Activated T-helper 2 cell treated with anti-CD3 and anti-CD28 coated beads, Interferon-gamma antibody, Interleukin-2, Interleukin-4, amounts not matched to agents 10 μg/mL and 5 μg/mL and 100 μg/mL, durations not matched to agents 14 hours and 24 hours and 36 hours (primary cell): ENCODE results near the gene PTPRG. TPM values are rescaled to one million over a fixed set of nuclear protein-coding genes. Genes with fewer than 3 reads are reported as not detected.

Experiments used
- DNase-seq: peaks from one replicate; pipeline ENCODE4 v3.0.0; 2021; ENCODE audit warnings: low spot score
- H3K27ac Mint-ChIP-seq: one replicate; pipeline ENCODE4 v1.8.0; 2021; ENCODE audit warnings: mixed read lengths
- H3K27me3 Mint-ChIP-seq: one replicate; pipeline ENCODE4 v1.8.0; 2021; ENCODE audit warnings: low read depth, mixed read lengths
- H3K36me3 Mint-ChIP-seq: one replicate; pipeline ENCODE4 v1.8.0; 2021; ENCODE audit warnings: low read depth, mixed read lengths
- H3K4me1 Mint-ChIP-seq: one replicate; pipeline ENCODE4 v1.8.0; 2021; ENCODE audit warnings: low read depth, mixed read lengths
- H3K4me3 Mint-ChIP-seq: one replicate; pipeline ENCODE4 v1.8.0; 2021; ENCODE audit warnings: low read depth, mild to moderate bottlenecking, moderate library complexity, mixed read lengths
- H3K9me3 Mint-ChIP-seq: one replicate; pipeline ENCODE4 v1.8.0; 2021; ENCODE audit warnings: mixed read lengths
- intact Hi-C: fragments of 100-400 bp; cut with micrococcal nuclease; formaldehyde crosslinking; loops from one replicate; pipeline ENCODE4 v1.15.1; 2023
- total RNA-seq: library from RNA; stranded (reverse); gene quantifications from 2 replicates; pipeline ENCODE4 v1.2.3, GENCODE V29; 2022

PTPRG gene
- total RNA-seq, 1 donor from 2014 or later: 5.1 TPM

DNA sequence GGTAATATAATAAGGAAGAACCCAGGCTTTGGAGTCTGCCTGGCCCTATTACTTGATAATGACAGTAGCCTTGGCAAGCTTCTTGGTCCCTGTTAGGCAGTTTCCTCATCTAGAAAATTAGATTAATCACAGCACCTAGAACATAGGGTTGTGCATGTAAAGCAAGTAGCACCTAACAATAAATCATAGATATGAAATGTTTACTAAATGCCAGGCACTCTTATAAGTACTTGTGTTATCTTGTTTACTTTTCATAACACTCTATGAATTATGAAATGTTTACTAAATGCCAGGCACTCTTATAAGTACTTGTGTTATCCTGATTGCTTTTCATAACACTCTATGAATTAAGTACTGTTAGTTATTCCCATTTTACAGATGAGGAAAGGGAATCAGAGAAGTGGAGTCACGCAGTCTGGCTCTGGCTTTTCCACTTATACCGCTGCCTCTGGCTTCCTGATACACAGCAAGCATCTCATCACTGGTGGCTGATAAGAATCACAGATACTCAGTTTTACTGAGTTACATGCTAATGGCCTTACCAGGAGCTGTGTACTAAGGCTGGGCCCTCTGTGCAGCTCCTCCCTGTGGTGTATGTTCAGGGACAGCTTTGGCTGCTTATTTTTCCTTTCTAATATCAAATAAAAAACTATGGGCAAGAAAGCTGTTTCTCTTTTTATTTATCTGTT is 688.6 kb downstream of the PTPRG start:
- Mint-ChIP-seq H3K36me3 (no peaks in the 10 kb centered on the region), H3K9me3 (no peaks in the 10 kb centered on the region), H3K27ac (no peak overlapping the region), H3K4me3 (no peak overlapping the region), H3K27me3 (no peaks in the 10 kb centered on the region), H3K4me1 (no peaks in the 10 kb centered on the region)
- intact Hi-C loops: no loop called here
- no peak for DNase-seq

DNA sequence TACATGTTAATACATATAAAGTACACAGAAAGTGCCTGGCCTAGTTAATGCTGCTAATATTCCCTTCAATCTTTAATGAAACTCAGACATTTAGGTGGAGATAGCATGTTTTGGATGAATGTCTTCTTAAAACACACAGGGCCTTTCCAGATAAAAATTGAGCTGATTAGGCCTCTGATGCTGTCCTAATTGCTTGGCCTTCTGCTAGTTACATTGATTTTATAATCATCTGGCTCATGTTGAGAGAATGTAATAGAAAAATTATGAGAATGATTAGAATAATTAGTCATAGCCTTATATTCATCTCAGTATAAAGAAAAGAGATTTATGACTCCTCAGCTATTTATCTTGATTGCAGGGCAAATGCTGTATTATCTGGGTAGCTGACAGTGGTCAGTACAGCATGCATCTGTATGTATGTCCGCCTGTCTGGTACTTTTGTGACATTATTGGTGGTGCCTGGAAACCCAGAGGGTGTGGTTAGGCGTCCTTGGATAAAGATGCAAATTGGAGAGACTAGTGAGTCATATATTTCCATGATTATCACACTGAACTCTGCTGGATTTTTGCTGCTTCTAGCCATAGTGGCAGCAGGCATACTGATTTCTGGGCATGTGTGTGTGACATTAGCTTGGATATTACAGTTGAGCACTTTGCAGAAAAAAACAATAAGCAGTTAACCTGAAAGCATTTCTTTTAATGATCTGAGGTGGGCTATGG is 691.2 kb downstream of the PTPRG start:
- DNase-seq: no peak
- intact Hi-C loops: no loop called here
- Mint-ChIP-seq H3K9me3 (no peaks in the 10 kb centered on the region), H3K27ac (no peak overlapping the region), H3K4me3 (no peak overlapping the region), H3K4me1 (no peaks in the 10 kb centered on the region), H3K36me3 (no peaks in the 10 kb centered on the region), H3K27me3 (no peaks in the 10 kb centered on the region)

DNA sequence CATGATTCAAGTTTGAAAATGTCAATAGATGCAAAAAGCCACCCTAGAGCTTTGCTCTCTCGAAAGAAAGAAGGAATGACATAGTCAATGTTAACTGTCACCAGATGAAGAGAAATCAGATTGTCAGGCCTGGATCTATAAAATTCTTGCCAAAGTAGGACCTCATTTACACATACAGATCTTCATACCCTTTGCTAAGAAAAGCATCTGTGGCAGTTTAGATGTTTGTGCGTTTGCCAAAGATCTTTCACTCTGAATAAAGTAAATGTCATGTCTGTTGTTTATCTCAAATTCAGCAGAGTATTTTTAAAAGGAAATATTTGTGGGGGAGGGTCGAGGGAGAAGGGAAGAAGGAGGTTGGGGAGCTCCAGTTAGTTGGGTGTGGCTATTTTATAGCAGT is 692.6 kb downstream of the PTPRG start:
- Mint-ChIP-seq H3K9me3 (no peaks in the 10 kb centered on the region), H3K4me3 (no peak overlapping the region)
- intact Hi-C loops: no loop called here

DNA sequence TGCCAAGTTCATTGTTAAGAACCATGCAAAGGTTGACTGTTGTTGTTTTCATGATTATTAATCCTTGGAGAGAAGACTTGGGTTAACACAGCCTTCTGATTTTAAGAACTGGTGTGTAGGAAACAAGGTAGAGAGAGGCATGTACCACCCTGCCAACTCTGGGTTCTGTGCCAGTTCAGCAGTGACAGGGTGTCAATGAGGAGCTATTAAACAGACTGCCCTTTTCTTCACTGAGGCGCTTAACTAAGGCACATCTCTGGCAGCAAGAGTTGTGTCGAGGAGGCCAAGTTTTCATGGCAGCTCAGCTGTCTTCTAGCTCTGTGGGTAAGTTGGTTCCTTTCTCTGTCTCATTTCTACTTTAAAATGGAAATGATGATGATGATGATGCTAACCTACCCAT is 694.4 kb downstream of the PTPRG start:
- no peak overlapping the region for H3K27ac Mint-ChIP-seq
- H3K36me3 Mint-ChIP-seq: no peaks in the 10 kb centered on the region
- H3K4me3 Mint-ChIP-seq: no peak overlapping the region
- intact Hi-C loops: no loop called here
- DNase-seq: no peak
- H3K27me3 Mint-ChIP-seq: no peaks in the 10 kb centered on the region
- no peaks in the 10 kb centered on the region for H3K4me1 Mint-ChIP-seq
- no peaks in the 10 kb centered on the region for H3K9me3 Mint-ChIP-seq

More for the DNA sequence above, 692.6 kb downstream of the PTPRG start:
- H3K27me3 Mint-ChIP-seq: no peaks in the 10 kb centered on the region
- no peaks in the 10 kb centered on the region for H3K36me3 Mint-ChIP-seq
- H3K27ac Mint-ChIP-seq: no peak overlapping the region
- DNase-seq: no peak
- H3K4me1 Mint-ChIP-seq: no peaks in the 10 kb centered on the region

DNA sequence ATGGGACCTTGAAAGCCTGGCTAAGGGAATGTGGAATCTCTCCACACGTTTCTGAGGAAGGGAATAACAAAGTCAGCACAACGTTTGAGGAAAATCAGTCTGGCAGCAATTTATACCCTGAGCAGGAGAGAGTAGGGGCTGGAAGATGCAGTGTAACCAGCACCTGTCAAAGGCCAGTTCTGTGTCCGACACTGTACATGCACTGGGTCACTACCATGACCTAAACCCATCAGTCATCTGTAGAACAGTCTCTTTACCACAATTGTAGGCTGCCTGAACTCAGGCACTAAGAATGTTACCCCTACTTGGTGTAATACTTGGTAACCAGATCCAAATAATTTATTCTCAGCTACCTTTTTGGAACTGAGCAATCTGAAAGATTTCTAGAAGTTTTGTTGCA is 698.6 kb downstream of the PTPRG start:
- Mint-ChIP-seq H3K4me3 (no peak overlapping the region), H3K27ac (no peak overlapping the region), H3K36me3 (no peaks in the 10 kb centered on the region), H3K9me3 (no peaks in the 10 kb centered on the region), H3K27me3 (no peaks in the 10 kb centered on the region), H3K4me1 (no peaks in the 10 kb centered on the region)
- DNase-seq: no peak
- intact Hi-C loops: no loop called here

DNA sequence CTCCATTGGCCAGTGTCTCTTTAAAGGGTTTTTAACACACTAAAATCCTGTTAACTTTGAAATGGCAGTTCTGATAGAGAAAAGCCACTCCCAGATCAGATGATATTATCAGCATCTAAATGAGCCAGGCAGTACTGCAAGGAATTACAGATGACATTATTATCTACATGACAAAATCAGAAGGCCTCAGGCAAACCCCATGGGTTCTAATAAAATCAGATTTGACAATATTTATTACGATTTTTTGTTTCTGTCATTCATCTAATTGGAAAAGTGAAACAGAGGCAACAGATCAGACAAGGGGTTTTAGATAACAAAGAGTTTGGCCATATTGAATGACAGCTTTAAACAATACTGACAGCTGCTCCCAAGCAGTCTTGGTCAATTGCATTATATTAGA is 699.3 kb downstream of the PTPRG start:
- H3K9me3 Mint-ChIP-seq: no peaks in the 10 kb centered on the region
- no peak for DNase-seq
- H3K27me3 Mint-ChIP-seq: no peaks in the 10 kb centered on the region
- H3K27ac Mint-ChIP-seq: no peak overlapping the region
- intact Hi-C loops: no loop called here
- no peaks in the 10 kb centered on the region for H3K36me3 Mint-ChIP-seq
- no peaks in the 10 kb centered on the region for H3K4me1 Mint-ChIP-seq
- H3K4me3 Mint-ChIP-seq: no peak overlapping the region

DNA sequence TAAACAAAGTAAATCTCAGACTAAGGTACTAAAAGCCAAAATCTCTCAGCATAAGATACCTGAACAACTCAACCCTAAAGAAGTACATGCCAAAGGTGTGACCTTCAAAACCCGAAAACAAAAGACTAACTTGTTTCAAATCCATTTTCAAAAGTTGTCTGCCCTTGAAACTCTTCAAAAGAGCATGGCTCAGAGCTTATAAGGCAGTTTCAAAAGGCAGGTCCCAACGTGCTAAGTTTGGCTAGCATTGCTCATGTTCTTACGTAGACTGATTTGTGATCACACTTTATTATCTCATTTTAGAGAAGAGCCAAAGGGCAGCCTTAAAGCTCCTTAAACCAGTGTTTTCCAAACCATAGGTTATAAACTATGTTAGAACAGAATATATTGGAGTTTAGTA is 699.8 kb downstream of the PTPRG start:
- Mint-ChIP-seq H3K27me3 (no peaks in the 10 kb centered on the region), H3K4me3 (no peak overlapping the region), H3K9me3 (no peaks in the 10 kb centered on the region), H3K36me3 (no peaks in the 10 kb centered on the region), H3K27ac (no peak overlapping the region), H3K4me1 (no peaks in the 10 kb centered on the region)
- intact Hi-C loops: no loop called here
- no peak for DNase-seq

DNA sequence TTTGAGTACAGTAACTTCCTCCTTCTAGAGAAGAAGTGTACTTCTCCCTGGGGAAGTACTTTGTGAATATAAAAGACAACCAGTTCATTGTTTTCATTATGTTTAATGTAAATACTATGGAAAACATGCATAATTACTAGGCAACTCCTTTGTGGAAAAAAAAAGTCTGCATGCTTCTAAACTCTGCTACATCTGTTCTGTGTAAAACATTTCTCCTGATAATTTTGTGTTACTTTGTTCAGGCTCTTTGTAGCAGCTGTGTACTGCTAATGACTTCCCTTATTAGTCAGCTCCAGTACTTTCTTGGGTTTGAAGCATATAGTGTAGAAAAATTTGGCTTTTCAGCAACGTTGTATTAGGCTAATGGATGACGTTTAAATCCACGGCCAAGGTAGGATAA is 700.4 kb downstream of the PTPRG start:
- H3K27ac Mint-ChIP-seq: no peak overlapping the region
- no peaks in the 10 kb centered on the region for H3K9me3 Mint-ChIP-seq
- intact Hi-C loops: no loop called here
- no peak overlapping the region for H3K4me3 Mint-ChIP-seq
- no peaks in the 10 kb centered on the region for H3K4me1 Mint-ChIP-seq
- DNase-seq: no peak
- no peaks in the 10 kb centered on the region for H3K27me3 Mint-ChIP-seq
- no peaks in the 10 kb centered on the region for H3K36me3 Mint-ChIP-seq

DNA sequence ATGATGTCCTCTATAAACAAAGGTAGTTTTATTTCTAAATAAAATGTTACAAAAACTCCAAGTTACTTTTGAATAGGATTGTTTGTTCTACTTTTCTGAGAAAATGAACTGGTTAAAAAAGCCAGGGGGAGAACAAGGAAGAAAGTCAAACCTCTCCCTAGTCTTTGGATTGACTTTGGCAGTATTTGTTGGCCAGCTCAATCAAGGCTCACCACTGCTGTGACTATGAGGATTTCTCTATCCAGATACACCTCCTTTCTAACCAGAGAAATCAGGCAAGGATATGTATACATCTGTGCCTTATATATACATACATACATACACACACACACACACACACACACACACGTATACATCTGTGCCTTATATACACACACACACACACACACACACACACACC is 704.2 kb downstream of the PTPRG start:
- no peaks in the 10 kb centered on the region for H3K4me1 Mint-ChIP-seq
- H3K4me3 Mint-ChIP-seq: no peak overlapping the region
- intact Hi-C loops: no loop called here
- no peaks in the 10 kb centered on the region for H3K9me3 Mint-ChIP-seq
- DNase-seq: no peak
- H3K36me3 Mint-ChIP-seq: no peaks in the 10 kb centered on the region
- peaks cover 1% of the 10 kb centered on the region for H3K27me3 Mint-ChIP-seq
- no peak overlapping the region for H3K27ac Mint-ChIP-seq

DNA sequence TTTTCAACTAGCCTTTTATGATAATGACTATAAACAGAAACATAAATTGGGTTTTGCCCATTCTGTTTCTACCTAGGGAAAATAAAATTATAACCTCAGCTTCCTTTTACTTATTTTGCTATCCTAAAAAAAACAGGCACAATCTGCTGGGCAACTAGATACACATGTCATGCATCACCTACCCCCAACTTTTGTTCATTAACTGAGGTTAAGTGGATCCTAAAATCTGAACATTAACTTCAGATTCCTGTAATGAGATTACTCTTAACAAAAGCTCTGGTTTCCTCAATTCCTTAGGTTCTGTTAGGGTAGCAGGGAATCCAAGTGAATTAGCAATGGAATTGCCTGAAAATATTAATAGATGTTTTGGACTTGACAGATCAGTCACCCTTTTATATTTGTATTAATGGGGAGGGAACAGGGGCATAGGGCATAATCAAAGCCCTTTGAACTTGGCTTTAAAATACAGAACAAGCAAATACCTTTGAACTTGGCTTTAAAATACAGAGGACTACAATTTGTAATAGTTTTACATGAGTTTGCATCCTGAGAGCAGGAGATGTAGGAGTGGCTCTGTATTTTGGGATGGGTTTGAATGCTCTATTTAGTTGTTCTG is 705.4 kb downstream of the PTPRG start:
- Mint-ChIP-seq H3K4me3 (no peak overlapping the region), H3K36me3 (no peaks in the 10 kb centered on the region), H3K27ac (no peak overlapping the region), H3K9me3 (no peaks in the 10 kb centered on the region), H3K27me3 (peaks cover 1% of the 10 kb centered on the region), H3K4me1 (no peaks in the 10 kb centered on the region)
- intact Hi-C loops: no loop called here
- DNase-seq: no peak

DNA sequence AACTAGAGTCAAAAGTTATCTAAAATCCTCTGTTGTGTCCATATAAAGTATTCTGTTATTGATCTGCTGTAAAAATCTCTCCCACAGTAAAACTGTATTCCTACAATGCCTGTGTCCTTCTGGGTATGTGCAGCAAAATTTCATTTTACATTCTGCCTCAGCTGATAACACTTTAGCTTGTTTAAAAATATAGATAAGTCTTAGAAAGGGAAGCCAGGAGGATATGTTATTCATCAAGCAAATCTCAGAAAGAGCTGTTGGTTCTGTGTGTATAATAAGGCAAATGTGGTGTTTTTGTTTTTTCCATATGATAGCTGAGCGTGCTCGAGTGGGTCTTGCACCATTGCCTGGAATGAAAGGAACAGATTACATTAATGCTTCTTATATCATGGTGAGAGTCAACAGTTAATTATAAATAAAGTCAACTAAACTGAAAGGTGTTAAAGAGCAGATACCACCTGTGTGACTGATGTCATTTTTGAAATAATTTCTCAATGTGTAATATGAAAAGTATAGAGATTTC is 715.3 kb downstream of the PTPRG start:
- DNase-seq: no peak
- intact Hi-C loops: no loop called here
- no peaks in the 10 kb centered on the region for H3K36me3 Mint-ChIP-seq
- H3K27me3 Mint-ChIP-seq: no peaks in the 10 kb centered on the region
- no peak overlapping the region for H3K27ac Mint-ChIP-seq
- H3K4me3 Mint-ChIP-seq: no peak overlapping the region
- H3K4me1 Mint-ChIP-seq: no peaks in the 10 kb centered on the region
- no peaks in the 10 kb centered on the region for H3K9me3 Mint-ChIP-seq

DNA sequence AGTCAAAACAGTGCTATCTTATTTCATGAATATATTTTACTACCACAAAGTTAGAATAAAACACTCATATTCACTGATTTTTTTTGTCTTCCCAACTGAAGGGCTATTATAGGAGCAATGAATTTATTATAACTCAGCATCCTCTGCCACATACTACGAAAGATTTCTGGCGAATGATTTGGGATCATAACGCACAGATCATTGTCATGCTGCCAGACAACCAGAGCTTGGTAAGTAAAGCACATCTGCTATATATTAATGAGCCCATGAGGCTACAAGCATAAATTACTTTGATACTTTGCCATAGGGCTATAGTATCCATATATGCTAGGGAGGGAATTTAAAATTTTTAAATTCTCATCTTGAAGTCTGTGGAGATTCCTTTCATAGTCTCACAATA is 716.1 kb downstream of the PTPRG start:
- Mint-ChIP-seq H3K27me3 (no peaks in the 10 kb centered on the region), H3K9me3 (no peaks in the 10 kb centered on the region), H3K36me3 (no peaks in the 10 kb centered on the region), H3K27ac (no peak overlapping the region), H3K4me3 (no peak overlapping the region), H3K4me1 (no peaks in the 10 kb centered on the region)
- intact Hi-C loops: no loop called here
- DNase-seq: no peak

DNA sequence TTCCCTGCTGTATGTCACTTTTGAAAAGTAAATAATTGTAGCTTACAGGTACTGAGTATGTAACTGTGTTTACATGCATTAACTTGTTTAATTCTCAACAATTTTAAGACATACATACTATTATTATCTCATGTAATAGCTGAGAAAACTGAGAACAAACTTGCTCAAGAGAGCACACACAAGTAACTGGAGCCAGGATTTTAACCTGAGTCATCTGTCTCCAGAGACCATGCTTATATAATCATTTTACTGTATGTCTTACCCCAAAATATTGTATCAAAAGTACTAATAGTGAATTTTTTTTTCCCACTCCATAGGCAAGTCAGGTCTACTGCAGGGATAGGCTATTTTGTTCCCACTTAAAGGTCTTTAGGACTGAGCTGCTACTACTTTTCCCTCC is 716.6 kb downstream of the PTPRG start:
- Mint-ChIP-seq H3K4me3 (no peak overlapping the region), H3K27ac (no peak overlapping the region), H3K4me1 (no peaks in the 10 kb centered on the region), H3K27me3 (no peaks in the 10 kb centered on the region), H3K36me3 (no peaks in the 10 kb centered on the region), H3K9me3 (no peaks in the 10 kb centered on the region)
- intact Hi-C loops: no loop called here
- DNase-seq: no peak
